ENCODE results near the gene ORAI2. TPM values are rescaled to one million over a fixed set of nuclear protein-coding genes. Genes with fewer than 3 reads are reported as not detected.
"Not testable (repeated sequence)": the region's sequence is repeated elsewhere in the genome, so short reads cannot be mapped to it uniquely, and the experiment has no call there.

The ORAI2 gene
- total RNA-seq, 2 experiments from 2014 or later: 149 to 230 TPM

- H2AFZ ChIP-seq (ENCODE audit: low read length); DNase-seq (ENCODE audit: low spot score); H3K36me3 ChIP-seq (ENCODE audit: insufficient read depth, low read length); H3K4me3 ChIP-seq (ENCODE audit: low read depth, low read length, poor library complexity, severe bottlenecking); H3K27ac ChIP-seq (ENCODE audit: low read depth, low read length, poor library complexity, severe bottlenecking); POLR2A ChIA-PET; intact Hi-C loops (cut with micrococcal nuclease; ENCODE audit: unreplicated experiment); H3K9me2 ChIP-seq (ENCODE audit: insufficient read depth, low read length); H3K9me3 ChIP-seq (ENCODE audit: low read length); BruUV-seq (replicated peaks); CTCF ChIA-PET (ENCODE audit: unreplicated experiment); H4K20me1 ChIP-seq (ENCODE audit: insufficient read depth, low read length); H3K79me2 ChIP-seq (ENCODE audit: insufficient read depth, low read depth, low read length); H3K4me2 ChIP-seq (ENCODE audit: low read length); H3K4me1 ChIP-seq (ENCODE audit: insufficient read depth, low read length, poor library complexity, severe bottlenecking): not testable (repeated sequence)
Observed at GRCh38 chr7:102490529-102491075, 57.2 kb downstream of the ORAI2 start.

- H3K79me2 ChIP-seq (ENCODE audit: insufficient read depth, low read depth, low read length); H4K20me1 ChIP-seq (ENCODE audit: insufficient read depth, low read length); intact Hi-C loops (cut with micrococcal nuclease; ENCODE audit: unreplicated experiment): not testable (repeated sequence)
Observed at GRCh38 chr7:102493220-102493935, 60.0 kb downstream of the ORAI2 start.

GRCh38 chr7:102494026-102494425 is 60.7 kb downstream of the ORAI2 start:
- H3K9me3 ChIP-seq (ENCODE audit: low read length); H3K9me2 ChIP-seq (ENCODE audit: insufficient read depth, low read length); CTCF ChIA-PET (ENCODE audit: unreplicated experiment); H4K20me1 ChIP-seq (ENCODE audit: insufficient read depth, low read length); BruUV-seq (replicated peaks); H3K27ac ChIP-seq (ENCODE audit: low read depth, low read length, poor library complexity, severe bottlenecking); DNase-seq (ENCODE audit: low spot score); H3K79me2 ChIP-seq (ENCODE audit: insufficient read depth, low read depth, low read length); POLR2A ChIA-PET; H3K4me1 ChIP-seq (ENCODE audit: insufficient read depth, low read length, poor library complexity, severe bottlenecking); intact Hi-C loops (cut with micrococcal nuclease; ENCODE audit: unreplicated experiment); H3K4me2 ChIP-seq (ENCODE audit: low read length); H3K36me3 ChIP-seq (ENCODE audit: insufficient read depth, low read length); H3K4me3 ChIP-seq (ENCODE audit: low read depth, low read length, poor library complexity, severe bottlenecking); H2AFZ ChIP-seq (ENCODE audit: low read length): not testable (repeated sequence)

More at GRCh38 chr7:102493220-102493935, 60.0 kb downstream of the ORAI2 start:
- CTCF ChIA-PET (ENCODE audit: unreplicated experiment); BruUV-seq (replicated peaks); H3K27ac ChIP-seq (ENCODE audit: low read depth, low read length, poor library complexity, severe bottlenecking); POLR2A ChIA-PET; H3K9me3 ChIP-seq (ENCODE audit: low read length); H3K4me3 ChIP-seq (ENCODE audit: low read depth, low read length, poor library complexity, severe bottlenecking); H3K36me3 ChIP-seq (ENCODE audit: insufficient read depth, low read length); H2AFZ ChIP-seq (ENCODE audit: low read length); DNase-seq (ENCODE audit: low spot score); H3K9me2 ChIP-seq (ENCODE audit: insufficient read depth, low read length); H3K4me1 ChIP-seq (ENCODE audit: insufficient read depth, low read length, poor library complexity, severe bottlenecking); H3K4me2 ChIP-seq (ENCODE audit: low read length): not testable (repeated sequence)

- H3K9me3 ChIP-seq (ENCODE audit: low read length); H3K36me3 ChIP-seq (ENCODE audit: insufficient read depth, low read length); BruUV-seq (replicated peaks); DNase-seq (ENCODE audit: low spot score); H3K9me2 ChIP-seq (ENCODE audit: insufficient read depth, low read length); H3K4me1 ChIP-seq (ENCODE audit: insufficient read depth, low read length, poor library complexity, severe bottlenecking); H3K27ac ChIP-seq (ENCODE audit: low read depth, low read length, poor library complexity, severe bottlenecking); CTCF ChIA-PET (ENCODE audit: unreplicated experiment); H4K20me1 ChIP-seq (ENCODE audit: insufficient read depth, low read length); POLR2A ChIA-PET; intact Hi-C loops (cut with micrococcal nuclease; ENCODE audit: unreplicated experiment); H3K79me2 ChIP-seq (ENCODE audit: insufficient read depth, low read depth, low read length); H3K4me2 ChIP-seq (ENCODE audit: low read length); H3K4me3 ChIP-seq (ENCODE audit: low read depth, low read length, poor library complexity, severe bottlenecking); H2AFZ ChIP-seq (ENCODE audit: low read length): not testable (repeated sequence)
Observed at GRCh38 chr7:102494473-102495149, 61.2 kb downstream of the ORAI2 start.

GRCh38 chr7:102496861-102497260 is 63.5 kb downstream of the ORAI2 start:
- H2AFZ ChIP-seq (ENCODE audit: low read length); intact Hi-C loops (cut with micrococcal nuclease; ENCODE audit: unreplicated experiment); H4K20me1 ChIP-seq (ENCODE audit: insufficient read depth, low read length); H3K9me3 ChIP-seq (ENCODE audit: low read length); H3K4me1 ChIP-seq (ENCODE audit: insufficient read depth, low read length, poor library complexity, severe bottlenecking); H3K27ac ChIP-seq (ENCODE audit: low read depth, low read length, poor library complexity, severe bottlenecking); POLR2A ChIA-PET; H3K4me2 ChIP-seq (ENCODE audit: low read length); BruUV-seq (replicated peaks); DNase-seq (ENCODE audit: low spot score); CTCF ChIA-PET (ENCODE audit: unreplicated experiment); H3K36me3 ChIP-seq (ENCODE audit: insufficient read depth, low read length); H3K79me2 ChIP-seq (ENCODE audit: insufficient read depth, low read depth, low read length); H3K4me3 ChIP-seq (ENCODE audit: low read depth, low read length, poor library complexity, severe bottlenecking); H3K9me2 ChIP-seq (ENCODE audit: insufficient read depth, low read length): not testable (repeated sequence)

GRCh38 chr7:102497308-102497707 is 63.9 kb downstream of the ORAI2 start:
- H3K4me1 ChIP-seq (ENCODE audit: insufficient read depth, low read length, poor library complexity, severe bottlenecking); DNase-seq (ENCODE audit: low spot score); H3K9me2 ChIP-seq (ENCODE audit: insufficient read depth, low read length); H3K9me3 ChIP-seq (ENCODE audit: low read length); POLR2A ChIA-PET; H3K4me2 ChIP-seq (ENCODE audit: low read length); H2AFZ ChIP-seq (ENCODE audit: low read length); BruUV-seq (replicated peaks); intact Hi-C loops (cut with micrococcal nuclease; ENCODE audit: unreplicated experiment); H3K27ac ChIP-seq (ENCODE audit: low read depth, low read length, poor library complexity, severe bottlenecking); H4K20me1 ChIP-seq (ENCODE audit: insufficient read depth, low read length); CTCF ChIA-PET (ENCODE audit: unreplicated experiment); H3K79me2 ChIP-seq (ENCODE audit: insufficient read depth, low read depth, low read length); H3K4me3 ChIP-seq (ENCODE audit: low read depth, low read length, poor library complexity, severe bottlenecking); H3K36me3 ChIP-seq (ENCODE audit: insufficient read depth, low read length): not testable (repeated sequence)

Measured in OCI-LY7 (cell line).